GM19240 (cell line): ENCODE data around the gene TPST2.

Source experiments
- DNase-seq: peaks from one replicate; pipeline ENCODE4 v3.0.0; 2011; ENCODE audit warnings: low spot score; ENCODE audit not compliant: insufficient read length

TPST2 gene

GRCh38 chr22:26555478-26555877 lies 34.5 kb downstream of the TPST2 start:
- no peak for DNase-seq

- no peak for DNase-seq
Measured at GRCh38 chr22:26554956-26555355, 35.0 kb downstream of the TPST2 start.

DNA sequence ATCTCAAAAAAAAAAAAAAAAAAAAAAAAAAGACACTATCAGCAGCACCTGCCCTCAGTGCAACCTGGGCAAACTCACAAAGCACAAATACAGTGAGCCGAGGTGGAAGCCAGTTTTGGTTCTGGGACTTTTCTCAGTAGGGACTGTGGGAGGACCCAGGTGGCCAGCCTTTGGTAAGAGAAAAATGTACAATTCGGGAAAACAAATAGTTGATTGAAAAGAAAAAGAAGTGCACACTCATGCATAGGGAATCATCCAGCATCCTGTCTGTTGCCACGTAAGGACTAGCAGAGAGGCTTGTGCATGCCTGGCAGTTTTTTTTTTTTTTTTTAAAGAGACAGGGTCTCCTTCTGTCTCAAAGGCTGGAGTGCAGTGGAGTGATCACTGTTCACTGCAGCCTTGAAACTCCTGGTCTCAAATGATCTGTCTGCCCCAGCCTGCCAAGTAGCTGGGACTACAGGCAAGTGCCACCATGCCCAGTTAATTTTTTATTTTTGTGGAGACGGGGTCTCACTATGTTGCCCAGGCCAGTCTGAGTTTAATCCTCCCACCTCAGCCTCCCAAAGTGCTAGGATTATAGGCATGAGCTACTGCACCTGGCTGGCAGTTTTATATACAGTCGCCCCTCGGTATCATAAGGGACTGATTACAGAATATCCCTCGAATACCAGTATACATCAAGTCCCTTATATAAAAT lies 36.7 kb downstream of the TPST2 start:
- DNase-seq = no peak

GRCh38 chr22:26552466-26552865 lies 37.5 kb downstream of the TPST2 start:
- no peak for DNase-seq

- no peak for DNase-seq
Measured at GRCh38 chr22:26551568-26551967, 38.4 kb downstream of the TPST2 start.

DNA sequence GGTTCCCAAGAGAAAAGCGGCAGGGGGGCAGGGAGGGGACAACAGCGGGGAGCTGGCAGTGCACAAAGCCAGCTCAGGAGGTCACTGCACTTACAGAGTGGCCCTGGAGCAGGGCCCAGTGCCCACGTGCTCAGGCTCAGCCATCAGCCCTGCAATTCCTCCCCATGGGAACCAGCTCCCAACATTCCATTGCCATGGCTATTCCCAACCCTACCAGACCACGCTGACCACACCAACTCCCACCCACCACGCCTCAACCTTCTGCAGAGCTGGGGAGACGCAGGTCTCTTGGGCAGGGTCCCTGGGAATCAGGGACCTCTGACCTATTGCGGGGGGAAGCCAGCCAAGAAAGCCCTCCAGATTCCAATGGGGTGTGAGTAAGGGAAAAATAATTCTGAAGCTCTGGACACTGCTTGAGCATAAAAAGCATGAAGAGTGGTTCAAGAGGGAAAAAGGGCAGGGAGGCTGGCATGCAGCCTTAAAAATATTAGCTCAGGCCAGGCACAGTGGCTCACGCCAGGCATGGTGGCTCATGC lies 39.4 kb downstream of the TPST2 start:
- DNase-seq = no peak

DNA sequence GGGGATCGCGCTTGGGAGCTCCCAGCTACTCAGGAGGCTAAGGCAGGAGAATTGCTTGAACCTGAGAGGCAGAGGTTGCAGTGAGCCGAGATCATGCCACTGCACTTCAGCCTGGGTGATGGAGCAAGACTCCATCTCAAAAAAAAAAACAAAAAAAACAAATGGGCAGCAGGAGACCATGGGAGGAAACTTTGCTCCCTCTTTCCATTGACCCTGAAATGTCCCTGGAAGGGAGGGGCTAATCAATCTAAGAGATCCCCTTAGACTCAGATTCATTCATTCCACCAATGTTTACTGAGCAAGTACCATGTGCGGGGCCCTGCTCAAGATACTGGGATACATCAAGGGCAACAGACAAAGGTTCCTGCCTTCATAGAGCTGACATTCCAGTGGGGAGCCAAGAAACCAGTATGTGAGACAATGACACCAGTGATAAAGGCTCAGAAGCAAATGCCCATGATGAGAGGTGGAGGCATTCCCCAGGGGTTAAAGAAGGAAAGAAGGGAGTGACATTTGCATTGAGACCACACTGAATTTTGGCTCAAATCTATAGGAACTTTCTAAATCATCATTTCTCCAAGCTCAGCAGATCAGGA lies 39.9 kb downstream of the TPST2 start:
- DNase-seq = no peak

- DNase-seq = no peak
Measured at GRCh38 chr22:26548984-26549383, 40.9 kb downstream of the TPST2 start.

- no peak for DNase-seq
Measured at GRCh38 chr22:26548303-26548702, 41.6 kb downstream of the TPST2 start.

DNA sequence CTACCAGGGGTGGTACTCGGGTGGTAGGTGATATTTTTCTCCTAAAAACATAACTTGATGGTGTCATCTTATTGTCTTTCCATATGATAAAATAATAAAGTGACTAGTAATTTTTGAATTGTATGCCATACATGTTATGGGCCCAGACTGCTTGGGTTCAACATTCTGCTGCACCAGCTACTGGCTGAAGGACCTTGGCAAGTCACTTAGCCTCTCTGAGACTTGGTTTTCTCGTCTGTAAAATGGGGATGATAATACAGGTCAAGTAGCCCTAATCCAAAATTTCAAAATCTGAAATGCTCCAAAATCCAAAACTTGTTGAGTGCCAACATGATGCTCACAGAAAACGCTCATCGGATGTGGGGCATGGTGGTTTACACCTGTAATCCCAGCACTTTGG lies 42.1 kb downstream of the TPST2 start:
- DNase-seq = no peak

GRCh38 chr22:26547426-26547825 lies 42.5 kb downstream of the TPST2 start:
- DNase-seq = no peak

DNA sequence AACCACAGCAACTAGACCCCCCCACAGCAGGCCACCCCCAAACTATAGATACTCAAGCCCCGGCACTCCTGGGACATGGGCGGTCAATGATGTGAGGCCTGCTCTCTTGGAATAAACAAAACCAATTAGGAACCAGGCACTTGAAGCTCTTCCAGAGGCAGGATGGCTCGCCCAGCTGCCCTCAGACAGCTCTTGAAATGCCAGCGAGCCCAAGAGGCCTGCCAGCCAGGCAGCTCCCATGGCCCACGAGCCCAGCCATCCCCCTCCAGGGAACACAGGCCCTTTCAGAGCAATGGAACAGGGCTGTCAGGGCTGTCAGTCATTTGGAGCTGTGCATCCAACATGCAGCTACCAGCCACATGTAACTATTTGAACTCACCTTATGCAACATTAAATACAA lies 43.6 kb downstream of the TPST2 start:
- no peak for DNase-seq

DNA sequence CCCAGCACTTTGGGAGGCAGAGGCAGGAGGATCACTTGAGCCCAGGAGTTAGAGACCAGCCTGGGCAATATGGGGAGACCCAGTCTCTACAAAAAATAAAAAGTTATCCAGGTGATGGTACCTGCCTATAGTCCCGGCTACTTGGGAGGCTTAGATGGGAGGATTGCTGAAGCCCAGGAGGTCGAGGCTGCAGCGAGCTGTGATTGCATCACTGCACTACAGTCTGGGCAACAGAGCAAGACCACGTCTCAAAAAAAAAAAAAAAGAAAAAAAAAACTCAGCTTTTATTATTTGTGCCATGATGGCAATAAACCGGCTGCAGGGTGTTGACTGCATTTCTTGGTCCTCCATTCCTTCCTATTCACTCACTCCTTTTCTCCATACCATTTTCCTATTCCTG lies 44.1 kb downstream of the TPST2 start:
- no peak for DNase-seq

DNA sequence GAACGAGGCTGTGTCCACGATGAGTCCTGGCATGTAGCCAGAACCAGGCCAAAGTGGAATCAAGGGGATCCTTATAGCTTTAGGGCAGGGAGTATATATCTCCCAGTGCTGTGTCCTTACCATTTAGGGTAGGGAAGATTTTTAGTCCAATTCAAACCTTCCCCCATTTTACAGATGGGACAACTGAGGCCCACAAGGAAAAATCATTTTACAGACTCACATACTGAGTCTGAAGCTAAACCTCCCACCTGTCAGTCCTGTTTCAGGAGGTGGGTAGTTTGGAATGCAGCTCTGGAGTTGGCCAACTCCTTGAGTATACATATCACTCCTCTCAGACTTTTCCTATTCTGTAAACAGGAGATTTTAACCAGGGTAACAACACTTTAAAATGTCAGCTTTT lies 44.5 kb downstream of the TPST2 start:
- no peak for DNase-seq

DNA sequence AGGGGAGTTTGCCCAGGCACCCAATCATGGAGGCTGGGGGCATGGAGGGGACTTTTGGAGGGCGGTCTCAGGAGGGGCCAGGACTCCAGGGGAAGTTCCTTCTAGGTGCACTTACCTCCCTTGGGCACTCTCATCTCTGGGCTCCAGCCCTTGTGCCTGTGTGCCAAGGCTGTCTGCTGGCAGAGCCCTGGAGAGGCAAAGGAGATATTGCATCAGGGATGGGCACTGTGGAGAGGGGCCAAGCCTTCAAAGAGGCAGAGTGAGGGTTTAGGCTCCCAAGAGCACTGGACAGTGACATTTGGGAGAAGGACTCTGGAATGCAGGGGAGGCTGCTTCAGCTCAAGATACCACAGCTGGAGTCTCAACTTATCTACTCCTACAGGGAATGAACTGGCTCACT lies 45.4 kb downstream of the TPST2 start:
- DNase-seq = no peak

DNA sequence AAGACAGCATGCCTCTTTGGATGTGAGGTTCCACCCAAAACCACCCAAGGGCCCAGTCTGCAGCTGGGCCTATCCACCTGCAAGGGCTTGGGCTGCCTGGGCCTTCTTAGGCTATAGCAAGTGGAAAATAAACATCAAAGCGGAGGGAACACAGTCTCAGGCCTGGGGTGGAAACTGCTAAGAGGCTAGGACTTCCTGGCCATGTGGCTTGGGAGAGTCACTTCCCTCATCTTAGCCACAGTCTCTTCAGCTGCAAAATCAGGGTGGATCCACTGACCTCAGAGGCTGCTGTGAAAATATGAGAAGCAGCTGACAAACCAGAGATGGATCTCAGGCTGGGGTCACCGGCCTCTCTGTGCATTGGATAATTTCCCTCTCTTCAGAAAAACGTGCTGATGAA lies 47.1 kb downstream of the TPST2 start:
- DNase-seq = no peak

- no peak for DNase-seq
Measured at GRCh38 chr22:26541167-26541819, 48.6 kb downstream of the TPST2 start.

- no peak for DNase-seq
Measured at GRCh38 chr22:26540119-26540518, 49.8 kb downstream of the TPST2 start.

DNA sequence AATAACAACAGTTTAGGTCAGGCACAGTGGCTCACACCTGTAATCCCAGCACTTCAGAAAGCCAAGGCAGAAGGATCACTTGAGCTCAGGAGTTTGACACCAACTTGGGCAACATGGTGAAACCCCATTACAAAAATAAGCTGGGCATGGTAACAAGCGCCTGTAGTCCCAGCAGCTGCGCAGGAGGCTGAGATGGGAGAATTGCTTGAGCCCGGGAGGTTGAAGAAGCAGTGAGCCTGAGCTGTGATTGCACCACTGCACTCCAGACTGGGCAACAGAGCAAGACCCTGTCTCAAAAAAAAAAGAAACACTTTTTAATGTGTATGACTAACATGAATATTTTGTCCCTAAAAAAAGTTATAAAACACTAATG lies 53.2 kb downstream of the TPST2 start:
- no peak for DNase-seq

- DNase-seq = no peak
Measured at GRCh38 chr22:26536056-26536761, 53.7 kb downstream of the TPST2 start.

DNA sequence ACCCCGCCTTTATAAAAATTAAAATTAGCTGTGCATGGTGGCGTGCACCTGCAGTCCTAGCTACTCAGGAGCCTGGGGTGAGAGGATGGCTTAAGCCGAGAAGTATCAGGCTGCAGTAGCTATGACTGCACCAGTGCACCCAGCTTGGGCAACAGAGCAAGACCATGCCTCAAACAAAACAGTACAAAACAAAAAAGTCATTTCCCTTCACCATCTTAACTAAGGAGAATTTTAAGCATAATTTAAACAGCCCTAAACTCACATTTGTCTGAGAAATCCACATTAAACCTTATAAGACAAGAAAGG lies 54.4 kb downstream of the TPST2 start:
- DNase-seq = no peak

- no peak for DNase-seq
Measured at GRCh38 chr22:26534874-26535602, 54.9 kb downstream of the TPST2 start.
